Hippocampal formation (tissue), 2 donors: Measurements from ENCODE around the gene CR2.
A peak's percentile ranks its signal among the peaks of the same experiment; 100 is the strongest.
"Not testable (repeated sequence)": the region's sequence is repeated elsewhere in the genome, so short reads cannot be mapped to it uniquely, and the experiment has no call there.

Experiments used
- DNase-seq, 2 donors: peaks; one replicate each; lab custom pipeline; 2025; lab: John Stamatoyannopoulos, UW

CR2 gene

GRCh38 chr1:207444514-207445217 is 9.5 kb upstream of the CR2 start:
- no peak for DNase-seq

GRCh38 chr1:207453710-207454045 is 450 bp upstream of the CR2 start:
- no peak for DNase-seq

- no peak for DNase-seq
Measured at GRCh38 chr1:207455183-207455754, 1.1 kb downstream of the CR2 start.

GRCh38 chr1:207458414-207458813 is 4.3 kb downstream of the CR2 start:
- no peak for DNase-seq

GRCh38 chr1:207459008-207459407 is 4.9 kb downstream of the CR2 start:
- DNase-seq = no peak

GRCh38 chr1:207461649-207462048 is 7.5 kb downstream of the CR2 start:
- DNase-seq = no peak

GRCh38 chr1:207462535-207462934 is 8.4 kb downstream of the CR2 start:
- no peak for DNase-seq

GRCh38 chr1:207463021-207463420 is 8.9 kb downstream of the CR2 start:
- DNase-seq = no peak

- DNase-seq = no peak
Measured at GRCh38 chr1:207463571-207463970, 9.4 kb downstream of the CR2 start.

- no peak for DNase-seq
Measured at GRCh38 chr1:207470927-207471326, 16.8 kb downstream of the CR2 start.

GRCh38 chr1:207474210-207474609 is 20.1 kb downstream of the CR2 start:
- DNase-seq = no peak

- DNase-seq = no peak
Measured at GRCh38 chr1:207486198-207486597, 32.1 kb downstream of the CR2 start.

- no peak for DNase-seq
Measured at GRCh38 chr1:207487636-207488035, 33.5 kb downstream of the CR2 start.

GRCh38 chr1:207493212-207493611 is 39.1 kb downstream of the CR2 start:
- no peak for DNase-seq

GRCh38 chr1:207494171-207494570 is 40.0 kb downstream of the CR2 start:
- no peak for DNase-seq

- not testable (repeated sequence) for DNase-seq
Measured at GRCh38 chr1:207495281-207495680, 41.2 kb downstream of the CR2 start.

- peak in 1 of 2 donors; percentile 4 for DNase-seq
Measured at GRCh38 chr1:207495801-207496792, 42.0 kb downstream of the CR2 start, which contains the start of gene CR1. Gene CR1, plus strand, starts transcription at chr1:207496157. Its CDS starts 111 bp downstream, at chr1:207496268.

GRCh38 chr1:207497941-207498340 is 43.8 kb downstream of the CR2 start:
- DNase-seq = no peak

- DNase-seq = peak; percentile 49 to 56
Measured at GRCh38 chr1:207499573-207499972, 45.4 kb downstream of the CR2 start.

- DNase-seq = no peak
Measured at GRCh38 chr1:207500306-207500705, 46.2 kb downstream of the CR2 start.

GRCh38 chr1:207501071-207501470 is 46.9 kb downstream of the CR2 start:
- no peak for DNase-seq

- no peak for DNase-seq
Measured at GRCh38 chr1:207502726-207503125, 48.6 kb downstream of the CR2 start.

GRCh38 chr1:207503950-207504349 is 49.8 kb downstream of the CR2 start:
- no peak for DNase-seq
